Testis (tissue), 2 donors: ENCODE data around the gene MBD6.

Experiments
- POLR2A ChIP-seq: fragments of 450-650 bp; IDR thresholded peaks from one replicate; pipeline ENCODE4 v1.6.1; 2017; ENCODE audit warnings: antibody characterized with exemption, mild to moderate bottlenecking, moderate library complexity
- TF ChIP-seq, protein P1 (sequence below), 3 experiments: fragments of 450-650 bp in 2 of 3; fragments of 200-600 bp in 1 of 3; sonication (generic) in 1 of 3; IDR thresholded peaks; one replicate each; pipeline ENCODE4 v1.5.1; 2016 to 2019; ENCODE audit warnings: antibody characterized with exemption in 3 of 3, mild to moderate bottlenecking in 2 of 3, moderate library complexity in 1 of 3

GRCh38 chr12:57518920-57519795 is 3.5 kb upstream of the MBD6 start:
- TF ChIP-seq, protein P1, sequence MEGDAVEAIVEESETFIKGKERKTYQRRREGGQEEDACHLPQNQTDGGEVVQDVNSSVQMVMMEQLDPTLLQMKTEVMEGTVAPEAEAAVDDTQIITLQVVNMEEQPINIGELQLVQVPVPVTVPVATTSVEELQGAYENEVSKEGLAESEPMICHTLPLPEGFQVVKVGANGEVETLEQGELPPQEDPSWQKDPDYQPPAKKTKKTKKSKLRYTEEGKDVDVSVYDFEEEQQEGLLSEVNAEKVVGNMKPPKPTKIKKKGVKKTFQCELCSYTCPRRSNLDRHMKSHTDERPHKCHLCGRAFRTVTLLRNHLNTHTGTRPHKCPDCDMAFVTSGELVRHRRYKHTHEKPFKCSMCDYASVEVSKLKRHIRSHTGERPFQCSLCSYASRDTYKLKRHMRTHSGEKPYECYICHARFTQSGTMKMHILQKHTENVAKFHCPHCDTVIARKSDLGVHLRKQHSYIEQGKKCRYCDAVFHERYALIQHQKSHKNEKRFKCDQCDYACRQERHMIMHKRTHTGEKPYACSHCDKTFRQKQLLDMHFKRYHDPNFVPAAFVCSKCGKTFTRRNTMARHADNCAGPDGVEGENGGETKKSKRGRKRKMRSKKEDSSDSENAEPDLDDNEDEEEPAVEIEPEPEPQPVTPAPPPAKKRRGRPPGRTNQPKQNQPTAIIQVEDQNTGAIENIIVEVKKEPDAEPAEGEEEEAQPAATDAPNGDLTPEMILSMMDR (IDR thresholded peaks at IDR 0.05) = no peak
- TF ChIP-seq POLR2A = no peak
